Activated T-cell treated with anti-CD3 and anti-CD28 coated beads, Interleukin-2, amount 50 U/mL, for 48 hours (primary cell): ENCODE results near the gene NOL12.
"Not testable (repeated sequence)": the region's sequence is repeated elsewhere in the genome, so short reads cannot be mapped to it uniquely, and the experiment has no call there.

Experiments used
- DNase-seq, 2 experiments: peaks; one replicate each; pipeline ENCODE4 v3.0.0-alpha.2; 2020

Gene NOL12

GRCh38 chr22:37686002-37686982 is at the start of gene NOL12:
Gene NOL12 (plus strand): TSS chr22:37686343. CDS start chr22:37686393, 50 bp downstream.
- peak; percentile 89 to 91 for DNase-seq

GRCh38 chr22:37636949-37637273 is 49.2 kb upstream of the NOL12 start:
- DNase-seq = no peak

GRCh38 chr22:37638391-37639069 is 47.6 kb upstream of the NOL12 start:
- peak in 1 of 2 experiments; percentile 53 for DNase-seq

GRCh38 chr22:37639070-37639760 is 46.9 kb upstream of the NOL12 start, which contains the start of gene SH3BP1:
Gene SH3BP1 (plus strand): TSS chr22:37639669. CDS start chr22:37639788, 119 bp downstream.
- DNase-seq = peak; percentile 75 to 78

- DNase-seq = peak; percentile 52 to 59
These were observed 46.2 kb upstream of the NOL12 start for GRCh38 chr22:37639771-37640590.

- DNase-seq = no peak
These were observed 45.3 kb upstream of the NOL12 start for GRCh38 chr22:37640591-37641560.

- no peak for DNase-seq
These were observed 44.6 kb upstream of the NOL12 start for GRCh38 chr22:37641561-37641949.

- peak; percentile 94 to 96 for DNase-seq
These were observed 42.8 kb upstream of the NOL12 start for GRCh38 chr22:37643225-37643847.

- no peak for DNase-seq
These were observed 38.8 kb upstream of the NOL12 start for GRCh38 chr22:37647317-37647716.

GRCh38 chr22:37647928-37648327 is 38.2 kb upstream of the NOL12 start:
- no peak for DNase-seq

GRCh38 chr22:37650463-37651136 is 35.5 kb upstream of the NOL12 start:
- no peak for DNase-seq

GRCh38 chr22:37654563-37655251 is 31.4 kb upstream of the NOL12 start:
- no peak for DNase-seq

GRCh38 chr22:37655252-37655563 is 30.9 kb upstream of the NOL12 start:
- no peak for DNase-seq

- DNase-seq = not testable (repeated sequence)
These were observed 29.6 kb upstream of the NOL12 start for GRCh38 chr22:37656583-37656982.

GRCh38 chr22:37657590-37658132 is 28.5 kb upstream of the NOL12 start:
- DNase-seq = peak in 1 of 2 experiments; percentile 29

GRCh38 chr22:37658133-37659065 is 27.7 kb upstream of the NOL12 start, which contains the start of gene PDXP:
Gene PDXP (plus strand): TSS chr22:37658723. CDS start chr22:37658783, 60 bp downstream.
- peak; percentile 99 for DNase-seq

GRCh38 chr22:37659066-37659896 is 26.9 kb upstream of the NOL12 start:
- DNase-seq = peak; percentile 43 to 50
